Measurements from ENCODE around the gene SLC2A3. TPM values are rescaled to one million over a fixed set of nuclear protein-coding genes. Genes with fewer than 3 reads are reported as not detected.
A peak's percentile ranks its signal among the peaks of the same experiment; 100 is the strongest.
"Not testable (repeated sequence)": the region's sequence is repeated elsewhere in the genome, so short reads cannot be mapped to it uniquely, and the experiment has no call there.

Gene SLC2A3
- total RNA-seq, 1 donor from 2014 or later: 15.3 TPM

- DNase-seq (ENCODE audit: low read depth): no peak
- H3K4me3 ChIP-seq (ENCODE audit: low read depth, low read length): peak overlapping the region; percentile 33
- no peak for TF ChIP-seq CTCF (conservative IDR thresholded peaks at IDR 0.05; ENCODE audit: low read depth, low read length)
Observed at GRCh38 chr12:7915661-7916403, 20.2 kb downstream of the SLC2A3 start.

- DNase-seq (ENCODE audit: low read depth); H3K4me3 ChIP-seq (ENCODE audit: low read depth, low read length): not testable (repeated sequence)
Observed at GRCh38 chr12:7910106-7910505, 25.9 kb downstream of the SLC2A3 start.

- DNase-seq (ENCODE audit: low read depth): peak; percentile 3
- no peak overlapping the region for H3K4me3 ChIP-seq (ENCODE audit: low read depth, low read length)
- TF ChIP-seq CTCF (conservative IDR thresholded peaks at IDR 0.05; ENCODE audit: low read depth, low read length): peak; percentile 50
Observed at GRCh38 chr12:7907009-7907408, 29.0 kb downstream of the SLC2A3 start.

- DNase-seq (ENCODE audit: low read depth): not testable (repeated sequence)
Observed at GRCh38 chr12:7906303-7906702, 29.7 kb downstream of the SLC2A3 start.

GRCh38 chr12:7905600-7906125, 30.3 kb downstream of the SLC2A3 start:
- H3K4me3 ChIP-seq (ENCODE audit: low read depth, low read length); DNase-seq (ENCODE audit: low read depth): not testable (repeated sequence)

More at GRCh38 chr12:7906303-7906702, 29.7 kb downstream of the SLC2A3 start:
- not testable (repeated sequence) for H3K4me3 ChIP-seq (ENCODE audit: low read depth, low read length)

- DNase-seq (ENCODE audit: low read depth): no peak
- TF ChIP-seq CTCF (conservative IDR thresholded peaks at IDR 0.05; ENCODE audit: low read depth, low read length): no peak
- H3K4me3 ChIP-seq (ENCODE audit: low read depth, low read length): no peak overlapping the region
Observed at GRCh38 chr12:7905071-7905470, 30.9 kb downstream of the SLC2A3 start.

GRCh38 chr12:7902416-7902815, 33.6 kb downstream of the SLC2A3 start:
- DNase-seq (ENCODE audit: low read depth); H3K4me3 ChIP-seq (ENCODE audit: low read depth, low read length): not testable (repeated sequence)

- no peak for TF ChIP-seq CTCF (conservative IDR thresholded peaks at IDR 0.05; ENCODE audit: low read depth, low read length)
- H3K4me3 ChIP-seq (ENCODE audit: low read depth, low read length): no peak overlapping the region
- no peak for DNase-seq (ENCODE audit: low read depth)
Observed at GRCh38 chr12:7899755-7900154, 36.2 kb downstream of the SLC2A3 start.

GRCh38 chr12:7896726-7897125, 39.3 kb downstream of the SLC2A3 start:
- not testable (repeated sequence) for DNase-seq (ENCODE audit: low read depth); H3K4me3 ChIP-seq (ENCODE audit: low read depth, low read length)

All from epithelial cell of proximal tubule (primary cell).